Activated CD4-positive, alpha-beta T cell treated with anti-CD3 and anti-CD28 coated beads, Interleukin-2, amount 50 U/mL, for 4 hours (primary cell): ENCODE measurements around the gene GLCE.
"Not testable (repeated sequence)": the region's sequence is repeated elsewhere in the genome, so short reads cannot be mapped to it uniquely, and the experiment has no call there.

Experiments
- DNase-seq, 2 experiments: peaks; one replicate each; pipeline ENCODE4 v3.0.0-alpha.2; 2020

The GLCE gene

DNA sequence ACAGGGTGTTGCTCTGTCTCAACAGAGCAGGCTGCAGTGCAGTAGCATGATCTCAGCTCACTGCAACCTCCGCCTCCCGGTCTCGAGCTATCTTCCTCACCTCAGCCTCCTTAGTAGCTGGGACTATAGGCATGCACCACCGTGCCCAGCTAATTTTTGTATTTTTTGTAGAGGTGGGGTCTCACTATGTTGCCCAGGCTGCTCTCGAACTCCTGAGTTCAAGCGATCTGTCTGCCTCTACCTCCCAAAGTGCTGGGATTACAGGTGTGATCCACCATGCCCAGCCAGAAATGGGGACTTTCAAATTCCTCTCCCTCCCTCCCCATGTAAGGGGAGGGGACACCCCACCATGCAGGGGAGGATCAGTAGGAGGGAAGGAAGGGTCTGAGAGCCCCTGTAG lies 141.7 kb downstream of the GLCE start:
- not testable (repeated sequence) for DNase-seq

GRCh38 chr15:69302929-69303328 lies 142.5 kb downstream of the GLCE start:
- no peak for DNase-seq

- DNase-seq: no peak
Measured at GRCh38 chr15:69303337-69304181, 143.1 kb downstream of the GLCE start.

- DNase-seq: no peak
Measured at GRCh38 chr15:69304182-69304545, 143.7 kb downstream of the GLCE start.

DNA sequence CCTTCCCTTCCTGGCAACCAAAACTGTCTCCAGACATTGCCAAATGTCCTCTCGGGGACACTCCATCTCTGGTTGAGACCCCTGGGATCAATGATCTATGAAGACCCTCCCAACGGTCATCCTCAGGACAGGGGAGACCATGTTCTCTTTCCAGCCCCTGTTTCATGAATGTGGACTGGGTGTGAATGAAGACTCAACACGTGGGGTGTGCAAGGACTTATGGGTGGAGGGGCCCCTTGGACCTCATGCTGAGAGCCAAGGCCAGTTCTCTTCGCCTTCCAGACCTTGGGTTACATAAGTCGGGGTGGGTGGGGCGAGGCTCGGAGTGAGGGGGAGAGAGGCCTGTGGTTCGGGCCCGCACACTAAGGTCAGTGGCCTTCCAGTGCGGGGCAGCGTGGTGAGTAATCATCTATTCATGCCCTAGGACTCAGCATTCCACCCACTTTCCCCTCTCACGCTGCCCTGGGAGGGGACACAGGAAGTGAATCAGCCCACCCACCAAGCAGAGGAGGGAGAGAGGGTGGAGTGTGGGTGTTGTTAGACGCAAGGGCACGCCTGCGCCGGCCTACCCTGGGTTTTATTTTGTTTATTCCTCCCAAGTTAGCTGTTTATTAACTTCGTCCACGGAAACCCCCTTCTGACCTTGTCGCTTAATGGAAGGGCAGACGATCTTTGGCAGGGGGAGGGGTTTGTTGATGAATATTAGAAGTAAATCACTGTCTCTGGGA lies 144.9 kb downstream of the GLCE start:
- DNase-seq: no peak

- no peak for DNase-seq
Measured at GRCh38 chr15:69305933-69306568, 145.6 kb downstream of the GLCE start.

GRCh38 chr15:69307939-69308338 lies 147.5 kb downstream of the GLCE start:
- DNase-seq: no peak

DNA sequence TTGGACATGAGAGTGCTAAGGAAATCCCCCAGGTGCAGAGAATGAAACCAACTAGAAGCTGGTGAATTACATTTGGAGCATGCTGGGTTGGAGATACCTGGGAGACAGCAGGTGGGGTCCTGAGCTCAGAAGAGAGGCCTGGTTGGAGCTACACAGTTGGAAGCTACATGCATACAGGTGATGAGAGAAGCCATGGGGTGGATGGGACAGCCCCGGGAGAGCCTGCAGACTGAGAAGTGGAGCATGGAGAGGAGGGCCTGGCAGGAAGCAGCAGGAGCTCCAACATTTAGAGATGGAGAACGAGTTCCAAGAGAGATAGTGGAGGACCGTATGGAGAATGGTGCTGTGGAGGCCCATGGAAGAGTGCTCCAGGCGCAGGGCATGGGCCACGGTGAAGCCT lies 148.5 kb downstream of the GLCE start:
- DNase-seq: no peak

DNA sequence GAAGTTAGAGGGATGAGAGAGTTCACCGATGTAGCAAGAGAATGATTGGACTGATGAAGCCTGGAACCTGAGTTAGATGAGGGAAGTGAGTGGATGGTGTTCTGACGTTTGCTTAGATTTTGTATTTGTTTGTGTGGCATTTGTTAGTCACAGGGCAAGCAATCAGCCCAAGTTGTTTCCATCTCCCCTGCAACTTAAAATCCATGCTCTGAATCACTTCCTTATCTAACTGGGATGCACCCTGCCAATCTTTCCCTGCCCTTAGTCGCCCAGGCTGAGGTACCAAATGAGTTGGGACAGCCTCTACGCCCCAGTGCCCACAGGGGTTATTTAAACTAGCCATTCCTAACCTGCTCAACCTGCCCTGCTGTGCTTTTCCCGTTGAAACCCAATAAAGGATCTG lies 150.9 kb downstream of the GLCE start:
- DNase-seq: no peak

GRCh38 chr15:69313432-69314000 lies 153.1 kb downstream of the GLCE start:
- DNase-seq: no peak

DNA sequence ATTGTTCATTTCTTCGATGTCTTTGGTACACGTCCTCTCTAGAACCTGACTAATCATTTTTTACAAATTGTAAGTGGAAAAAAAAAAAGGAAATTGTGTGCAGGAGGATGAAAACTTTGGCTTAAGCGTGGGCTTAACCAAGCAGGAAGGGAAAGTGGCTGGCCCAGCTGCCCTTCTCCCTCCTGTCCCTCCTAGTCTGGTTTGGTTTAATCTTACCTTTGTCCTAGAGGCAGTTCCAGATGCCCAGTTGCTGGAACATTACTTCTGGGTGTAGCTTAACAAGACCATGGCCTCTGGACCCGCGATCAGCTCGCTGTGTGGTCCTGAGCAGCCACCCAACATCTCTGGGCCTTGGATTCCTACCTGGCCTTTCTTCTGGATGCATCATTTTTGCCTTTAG lies 153.7 kb downstream of the GLCE start:
- no peak for DNase-seq

DNA sequence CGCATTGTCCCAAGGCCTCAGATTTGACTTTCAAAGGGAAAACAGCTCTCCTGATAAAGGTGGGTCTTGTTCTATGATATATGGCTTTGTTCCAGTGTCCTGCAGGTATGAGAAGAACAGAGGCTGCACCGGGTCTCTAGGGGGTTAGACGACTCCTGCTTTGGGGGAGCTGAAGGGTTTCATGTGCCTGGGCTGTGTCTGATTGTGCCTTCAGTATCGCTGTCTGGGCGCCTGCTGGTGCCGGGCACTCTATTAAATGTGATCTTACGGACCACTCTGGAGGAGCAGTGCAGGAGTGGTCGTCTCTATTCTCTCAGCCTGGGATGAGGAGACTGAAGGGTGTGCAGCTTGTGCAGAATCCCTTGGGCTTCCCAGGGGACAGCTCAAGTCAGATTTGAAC lies 154.3 kb downstream of the GLCE start:
- no peak for DNase-seq

DNA sequence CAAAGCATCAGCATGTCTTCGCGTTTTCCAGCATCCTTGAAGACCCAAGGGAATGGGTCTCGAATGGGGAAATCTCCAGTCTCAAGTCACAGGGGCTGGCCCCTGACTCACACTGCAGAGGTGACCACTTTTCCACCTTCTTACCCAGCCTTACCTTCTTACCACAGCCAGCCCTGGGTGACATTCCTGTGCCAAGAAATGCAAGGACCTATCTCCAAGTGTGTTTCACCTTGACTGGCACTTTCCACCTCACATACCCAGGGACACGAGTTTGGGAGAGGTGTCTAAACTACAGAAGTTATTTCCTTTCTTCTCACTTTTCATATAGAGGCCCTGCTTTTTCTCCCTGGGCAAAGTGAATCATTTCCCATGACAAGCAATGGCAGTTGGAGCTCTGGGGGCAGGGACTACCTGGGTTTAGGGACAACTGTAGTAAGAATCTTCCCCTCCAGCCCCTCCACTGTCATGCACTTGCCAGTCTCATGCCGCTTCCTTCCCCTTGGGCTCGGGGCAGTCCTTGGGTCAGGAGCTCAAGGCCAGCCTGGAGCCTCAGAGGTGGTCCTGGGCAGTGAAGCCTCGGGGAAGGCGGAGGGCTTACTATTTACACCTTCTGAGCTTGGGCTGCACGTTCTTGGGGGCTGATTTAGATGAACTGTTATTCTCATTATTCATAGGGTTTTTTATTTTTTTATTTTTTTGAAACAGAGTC lies 155.1 kb downstream of the GLCE start:
- no peak for DNase-seq

DNA sequence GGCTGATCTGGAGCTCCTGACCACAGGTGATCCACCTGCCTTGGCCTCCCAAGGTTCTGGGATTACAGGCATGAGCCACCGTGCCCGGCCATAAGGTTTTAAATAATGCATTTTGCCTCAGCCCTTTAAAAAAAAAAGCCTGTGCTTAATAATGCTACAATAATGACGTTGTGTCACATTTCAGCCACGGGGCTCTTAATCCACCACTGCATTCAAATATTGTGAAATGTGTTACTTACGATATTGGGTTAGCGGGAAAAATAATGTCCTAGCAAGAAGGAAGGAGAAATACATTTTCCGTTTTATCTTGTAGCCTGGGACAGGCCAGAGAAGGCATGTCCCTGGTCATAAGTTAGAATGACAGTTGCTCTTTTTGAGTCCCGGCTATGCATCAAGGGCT lies 155.9 kb downstream of the GLCE start:
- DNase-seq: no peak

GRCh38 chr15:69317392-69317841 lies 157.0 kb downstream of the GLCE start:
- DNase-seq: no peak

- DNase-seq: no peak
Measured at GRCh38 chr15:69318033-69318432, 157.6 kb downstream of the GLCE start.

- no peak for DNase-seq
Measured at GRCh38 chr15:69319384-69320375, 159.2 kb downstream of the GLCE start.

DNA sequence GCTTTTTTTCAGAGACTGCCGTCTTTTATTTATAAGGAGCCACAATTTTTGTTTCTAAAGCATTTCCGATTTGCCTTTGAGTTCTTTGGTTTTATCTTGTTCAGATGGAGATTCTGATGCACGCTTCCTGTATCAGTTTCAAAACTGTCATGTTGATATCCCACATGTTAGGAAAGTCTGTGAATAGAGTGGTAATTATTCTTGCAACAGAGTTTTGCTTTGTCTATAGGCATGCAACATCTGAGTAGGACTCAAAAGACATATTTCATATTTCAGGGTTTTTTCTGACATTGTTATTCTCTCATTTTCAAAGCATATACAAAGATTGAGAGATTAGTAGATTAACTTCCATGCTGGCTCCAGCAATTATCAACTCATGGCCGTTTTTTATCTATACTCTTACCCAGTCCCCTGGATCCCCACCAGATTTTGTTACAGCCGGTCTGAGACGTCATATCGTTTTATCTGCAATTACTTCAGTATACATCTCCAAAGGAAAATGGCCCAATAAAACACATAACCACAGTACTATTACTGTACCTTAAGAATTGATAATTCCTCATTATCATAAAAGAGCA lies 160.6 kb downstream of the GLCE start:
- no peak for DNase-seq
